ENCODE data around the gene PRSS38. TPM values are rescaled to one million over a fixed set of nuclear protein-coding genes. Genes with fewer than 3 reads are reported as not detected.

The PRSS38 gene
- total and polyA plus RNA-seq, 2 donors, result not detected

DNA sequence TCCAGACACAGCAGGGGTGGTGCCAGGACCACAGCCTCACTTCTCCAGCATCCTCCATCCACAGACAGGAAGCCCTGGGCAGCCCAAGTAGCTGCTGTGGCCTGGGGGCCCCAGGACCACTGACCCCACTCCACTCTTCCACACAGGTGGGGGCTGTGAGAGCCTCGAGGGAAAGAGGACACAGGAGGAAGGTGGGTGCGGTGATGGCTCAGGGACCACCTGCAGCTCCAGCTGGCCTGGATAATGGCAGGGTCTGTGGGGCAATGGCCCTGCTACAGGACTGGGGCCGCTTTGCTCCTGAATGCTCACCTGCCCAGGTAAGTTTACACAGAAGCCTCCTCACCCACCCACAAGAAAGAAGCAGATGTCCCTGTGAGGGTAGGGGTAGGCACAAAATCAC lies 18.3 kb upstream of the PRSS38 start:
- H3K27me3 ChIP-seq (ENCODE audit: control insufficient read depth in 2 of 2, insufficient read depth in 1 of 2, low read length in 1 of 2), result peaks cover 0 to 27% of the 10 kb centered on the region in 2 donors
- H3K4me3 ChIP-seq (ENCODE audit: low read length in 2 of 2), result no peak overlapping the region
- WGBS, result 90% methylated on average over 3 of the region's 3 CpGs
- H3K36me3 ChIP-seq (ENCODE audit: control insufficient read depth in 2 of 2, insufficient read depth in 2 of 2, low read length in 1 of 2), result no peaks in the 10 kb centered on the region
- no peaks in the 10 kb centered on the region for H3K9me3 ChIP-seq (ENCODE audit: control insufficient read depth in 2 of 2, insufficient read depth in 1 of 2, low read length in 1 of 2)
- no peaks in the 10 kb centered on the region for H3K4me1 ChIP-seq (ENCODE audit: control insufficient read depth in 2 of 2, insufficient read depth in 2 of 2, low read length in 2 of 2)
- no peak overlapping the region for H3K27ac ChIP-seq (ENCODE audit: low read depth in 1 of 2, low read length in 1 of 2)
- DNase-seq (ENCODE audit: low read depth in 6 of 9, low spot score in 9 of 9), result no peak

DNA sequence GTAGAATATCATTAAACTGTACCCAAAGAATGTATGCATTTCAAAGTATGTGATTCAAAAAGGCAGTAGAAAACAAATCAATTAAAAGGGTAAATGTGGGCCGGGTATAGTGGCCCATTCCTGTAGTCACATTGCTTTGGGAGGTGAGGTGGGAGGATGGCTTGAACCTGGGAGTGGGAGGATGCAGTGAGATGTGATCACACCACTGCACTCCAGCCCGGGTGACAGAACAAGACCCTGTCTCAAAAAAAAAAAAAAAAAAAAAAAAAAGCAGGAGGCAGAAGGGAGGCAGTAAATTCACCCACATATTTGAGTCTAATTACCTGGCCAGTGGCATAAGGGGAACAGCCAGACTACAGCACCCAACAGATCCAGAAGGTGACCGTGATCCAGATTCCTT lies 17.9 kb upstream of the PRSS38 start:
- Histone ChIP-seq H3K4me1 (ENCODE audit: control insufficient read depth in 2 of 2, insufficient read depth in 2 of 2, low read length in 2 of 2) (no peaks in the 10 kb centered on the region), H3K36me3 (ENCODE audit: control insufficient read depth in 2 of 2, insufficient read depth in 2 of 2, low read length in 1 of 2) (no peaks in the 10 kb centered on the region), H3K27ac (ENCODE audit: low read depth in 1 of 2, low read length in 1 of 2) (no peak overlapping the region), H3K4me3 (ENCODE audit: low read length in 2 of 2) (no peak overlapping the region), H3K27me3 (ENCODE audit: control insufficient read depth in 2 of 2, insufficient read depth in 1 of 2, low read length in 1 of 2) (peaks cover 0 to 26% of the 10 kb centered on the region in 2 donors), H3K9me3 (ENCODE audit: control insufficient read depth in 2 of 2, insufficient read depth in 1 of 2, low read length in 1 of 2) (no peaks in the 10 kb centered on the region)
- 93% methylated on average over 3 of the region's 3 CpGs for WGBS
- no peak for DNase-seq (ENCODE audit: low read depth in 6 of 9, low spot score in 9 of 9)

DNA sequence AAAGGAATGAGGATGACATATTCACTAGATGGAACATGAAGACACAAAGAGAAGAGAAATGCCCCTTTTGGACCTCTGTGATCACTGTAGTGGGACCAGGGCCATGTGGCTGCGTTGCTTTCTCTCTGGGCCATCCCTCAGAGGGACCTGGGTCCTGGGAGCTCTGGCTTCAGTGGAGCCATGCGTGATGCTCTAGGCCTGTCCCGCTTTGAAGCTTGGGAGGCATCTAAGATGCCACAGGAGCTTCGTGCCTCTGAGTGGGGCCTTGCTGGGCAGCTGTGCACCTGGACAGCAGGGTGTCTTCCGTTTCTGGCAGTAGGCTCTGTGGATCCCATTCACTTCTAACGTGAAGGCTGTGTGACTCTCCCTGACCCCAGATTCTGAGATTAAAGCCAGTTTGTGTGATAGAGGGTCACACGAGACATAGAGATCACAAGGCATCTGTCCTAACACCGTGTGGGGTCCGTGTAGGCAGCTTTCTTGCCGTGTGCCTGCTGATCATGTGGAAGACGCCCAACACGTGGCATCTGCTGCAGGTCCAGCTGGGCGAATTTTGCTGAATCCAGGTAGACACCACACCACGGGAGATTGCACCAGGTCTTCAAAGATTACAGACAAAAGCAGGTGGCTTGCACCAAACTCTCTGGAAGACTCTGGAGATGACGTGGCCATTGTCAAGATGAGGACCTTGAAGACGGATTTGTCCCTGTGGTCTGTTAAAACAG lies 17.2 kb upstream of the PRSS38 start:
- no peak for DNase-seq (ENCODE audit: low read depth in 6 of 9, low spot score in 9 of 9)
- Histone ChIP-seq H3K4me3 (ENCODE audit: low read length in 2 of 2) (no peak overlapping the region), H3K4me1 (ENCODE audit: control insufficient read depth in 2 of 2, insufficient read depth in 2 of 2, low read length in 2 of 2) (no peaks in the 10 kb centered on the region), H3K27ac (ENCODE audit: low read depth in 1 of 2, low read length in 1 of 2) (no peak overlapping the region), H3K27me3 (ENCODE audit: control insufficient read depth in 2 of 2, insufficient read depth in 1 of 2, low read length in 1 of 2) (peaks cover 0 to 26% of the 10 kb centered on the region in 2 donors), H3K9me3 (ENCODE audit: control insufficient read depth in 2 of 2, insufficient read depth in 1 of 2, low read length in 1 of 2) (no peaks in the 10 kb centered on the region), H3K36me3 (ENCODE audit: control insufficient read depth in 2 of 2, insufficient read depth in 2 of 2, low read length in 1 of 2) (no peaks in the 10 kb centered on the region)
- WGBS, result 92% methylated on average over 16 of the region's 16 CpGs

DNA sequence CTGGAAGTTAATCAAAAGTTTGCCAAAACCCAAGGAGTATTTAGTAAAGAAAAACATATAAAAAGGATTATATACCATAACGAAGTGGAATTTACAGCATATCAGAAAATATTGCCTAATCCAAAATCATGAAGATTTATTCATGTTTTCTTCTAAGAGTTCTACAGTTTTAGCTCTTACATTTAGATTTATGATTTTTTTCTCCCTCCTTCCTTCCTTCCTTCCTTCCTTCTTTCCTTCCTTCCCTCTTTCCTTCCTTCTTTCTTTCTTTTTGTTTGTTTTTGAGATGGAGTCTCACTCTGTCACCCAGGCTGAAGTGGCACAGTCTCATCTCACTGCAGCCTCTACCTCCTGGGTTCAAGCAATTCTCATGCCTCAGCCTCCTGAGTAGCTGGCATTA lies 15.7 kb upstream of the PRSS38 start:
- 90% methylated on average over 1 of the region's 1 CpG for WGBS
- no peaks in the 10 kb centered on the region for H3K36me3 ChIP-seq (ENCODE audit: control insufficient read depth in 2 of 2, insufficient read depth in 2 of 2, low read length in 1 of 2)
- no peak overlapping the region for H3K27ac ChIP-seq (ENCODE audit: low read depth in 1 of 2, low read length in 1 of 2)
- no peak for DNase-seq (ENCODE audit: low read depth in 6 of 9, low spot score in 9 of 9)
- H3K4me1 ChIP-seq (ENCODE audit: control insufficient read depth in 2 of 2, insufficient read depth in 2 of 2, low read length in 2 of 2), result no peaks in the 10 kb centered on the region
- H3K4me3 ChIP-seq (ENCODE audit: low read length in 2 of 2), result no peak overlapping the region
- no peaks in the 10 kb centered on the region for H3K9me3 ChIP-seq (ENCODE audit: control insufficient read depth in 2 of 2, insufficient read depth in 1 of 2, low read length in 1 of 2)
- peaks cover 0 to 19% of the 10 kb centered on the region in 2 donors for H3K27me3 ChIP-seq (ENCODE audit: control insufficient read depth in 2 of 2, insufficient read depth in 1 of 2, low read length in 1 of 2)

DNA sequence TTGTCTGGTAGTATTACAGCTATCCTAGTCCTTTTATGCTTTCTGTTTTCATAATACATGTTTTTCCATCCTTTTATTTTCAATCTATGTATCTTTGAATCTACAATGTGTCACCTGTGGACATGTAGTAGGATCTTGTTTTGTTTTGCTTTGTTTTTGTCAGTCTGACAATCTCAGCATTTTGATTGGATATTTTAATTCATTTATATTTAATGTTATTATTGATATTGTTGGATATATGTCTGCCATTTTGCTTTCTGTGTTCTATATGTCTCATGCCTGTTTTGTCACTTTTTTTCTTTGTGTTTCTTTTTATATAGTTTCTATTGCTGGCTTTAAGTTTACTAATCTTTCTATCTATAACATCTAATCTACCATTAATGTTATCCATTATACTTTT lies 11.5 kb upstream of the PRSS38 start:
- H3K27ac ChIP-seq (ENCODE audit: low read depth in 1 of 2, low read length in 1 of 2), result no peak overlapping the region
- H3K4me1 ChIP-seq (ENCODE audit: control insufficient read depth in 2 of 2, insufficient read depth in 2 of 2, low read length in 2 of 2), result no peaks in the 10 kb centered on the region
- H3K4me3 ChIP-seq (ENCODE audit: low read length in 2 of 2), result no peak overlapping the region
- no peaks in the 10 kb centered on the region for H3K36me3 ChIP-seq (ENCODE audit: control insufficient read depth in 2 of 2, insufficient read depth in 2 of 2, low read length in 1 of 2)
- peaks cover 0 to 2% of the 10 kb centered on the region in 2 donors for H3K27me3 ChIP-seq (ENCODE audit: control insufficient read depth in 2 of 2, insufficient read depth in 1 of 2, low read length in 1 of 2)
- no peaks in the 10 kb centered on the region for H3K9me3 ChIP-seq (ENCODE audit: control insufficient read depth in 2 of 2, insufficient read depth in 1 of 2, low read length in 1 of 2)
- DNase-seq (ENCODE audit: low read depth in 6 of 9, low spot score in 9 of 9), result no peak

DNA sequence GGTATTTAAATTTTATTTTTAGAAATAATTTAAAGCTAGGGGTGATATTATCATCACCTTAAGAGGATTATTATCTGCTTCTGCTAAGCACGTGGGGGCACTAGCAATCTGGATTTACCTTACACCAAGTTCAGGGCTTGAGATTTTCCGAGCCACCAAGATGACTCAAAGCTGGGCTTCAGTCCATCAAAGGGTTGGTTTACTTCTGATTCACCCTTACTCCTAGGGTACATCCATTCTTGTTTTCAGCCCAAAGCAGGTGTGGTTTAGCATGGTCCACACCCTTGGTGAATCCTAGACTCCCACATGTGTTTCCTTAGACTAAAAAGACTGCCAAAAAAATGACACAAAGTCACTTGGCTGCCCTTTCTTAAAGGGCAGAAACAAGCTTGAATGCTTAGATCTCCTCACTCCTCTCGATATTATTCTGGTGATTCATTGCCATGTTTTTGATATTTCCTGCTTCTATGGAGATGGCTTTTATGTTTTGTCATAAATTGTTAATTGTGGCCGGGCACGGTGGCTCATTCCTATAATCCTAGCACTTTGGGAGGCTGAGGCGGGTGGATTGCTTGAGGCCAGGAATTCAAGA lies 9.8 kb upstream of the PRSS38 start:
- DNase-seq (ENCODE audit: low read depth in 6 of 9, low spot score in 9 of 9), result no peak
- Histone ChIP-seq H3K36me3 (ENCODE audit: control insufficient read depth in 2 of 2, insufficient read depth in 2 of 2, low read length in 1 of 2) (no peaks in the 10 kb centered on the region), H3K4me1 (ENCODE audit: control insufficient read depth in 2 of 2, insufficient read depth in 2 of 2, low read length in 2 of 2) (no peaks in the 10 kb centered on the region), H3K27ac (ENCODE audit: low read depth in 1 of 2, low read length in 1 of 2) (no peak overlapping the region), H3K4me3 (ENCODE audit: low read length in 2 of 2) (no peak overlapping the region), H3K27me3 (ENCODE audit: control insufficient read depth in 2 of 2, insufficient read depth in 1 of 2, low read length in 1 of 2) (peaks cover 0 to 2% of the 10 kb centered on the region in 2 donors), H3K9me3 (ENCODE audit: control insufficient read depth in 2 of 2, insufficient read depth in 1 of 2, low read length in 1 of 2) (no peaks in the 10 kb centered on the region)
- whole genome bisulfite sequencing, result 88% methylated on average over 6 of the region's 6 CpGs

DNA sequence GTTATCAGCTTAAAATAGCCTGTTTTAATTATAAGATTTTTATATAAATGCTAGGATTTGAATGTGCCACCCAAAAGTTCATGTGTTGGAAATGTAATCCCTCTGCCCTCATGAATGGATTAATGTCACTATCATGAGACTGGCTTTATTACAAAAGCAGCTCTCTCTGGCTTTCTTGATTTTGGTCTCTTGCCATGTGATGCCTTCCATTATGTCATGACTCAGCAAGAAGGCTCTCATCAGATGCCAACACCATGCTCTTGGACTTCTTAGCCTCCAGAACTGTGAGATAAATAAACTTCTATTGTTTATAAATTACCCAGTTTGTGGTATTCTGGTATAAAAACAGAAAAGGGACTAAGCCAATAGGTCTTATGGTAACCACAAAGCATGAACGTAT lies 6.9 kb upstream of the PRSS38 start:
- H3K36me3 ChIP-seq (ENCODE audit: control insufficient read depth in 2 of 2, insufficient read depth in 2 of 2, low read length in 1 of 2), result no peaks in the 10 kb centered on the region
- no peak overlapping the region for H3K27ac ChIP-seq (ENCODE audit: low read depth in 1 of 2, low read length in 1 of 2)
- no peaks in the 10 kb centered on the region for H3K27me3 ChIP-seq (ENCODE audit: control insufficient read depth in 2 of 2, insufficient read depth in 1 of 2, low read length in 1 of 2)
- WGBS, result 14% methylated on average over 1 of the region's 1 CpG
- H3K9me3 ChIP-seq (ENCODE audit: control insufficient read depth in 2 of 2, insufficient read depth in 1 of 2, low read length in 1 of 2), result peaks cover 0 to 2% of the 10 kb centered on the region in 2 donors
- no peak overlapping the region for H3K4me3 ChIP-seq (ENCODE audit: low read length in 2 of 2)
- no peaks in the 10 kb centered on the region for H3K4me1 ChIP-seq (ENCODE audit: control insufficient read depth in 2 of 2, insufficient read depth in 2 of 2, low read length in 2 of 2)
- DNase-seq (ENCODE audit: low read depth in 6 of 9, low spot score in 9 of 9), result no peak

DNA sequence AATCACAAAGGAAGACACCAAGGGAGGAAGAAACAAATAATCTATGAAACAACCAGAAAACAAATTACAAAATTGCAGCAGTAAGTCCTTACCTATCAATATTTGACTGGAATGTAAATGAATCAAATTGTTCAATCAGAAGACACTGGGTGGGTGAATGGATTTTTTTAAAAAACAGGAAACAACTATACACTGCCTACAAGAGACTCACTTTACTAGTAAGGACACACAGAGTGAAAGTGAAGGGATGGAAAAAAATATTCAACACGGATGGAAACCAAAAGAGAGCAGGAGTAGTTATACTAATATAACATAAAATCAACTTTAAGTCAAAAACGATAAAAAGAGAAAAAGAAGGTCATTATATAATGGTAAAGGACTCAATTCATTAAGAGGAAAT lies 6.4 kb upstream of the PRSS38 start:
- peaks cover 0 to 7% of the 10 kb centered on the region in 2 donors for H3K9me3 ChIP-seq (ENCODE audit: control insufficient read depth in 2 of 2, insufficient read depth in 1 of 2, low read length in 1 of 2)
- no peaks in the 10 kb centered on the region for H3K4me1 ChIP-seq (ENCODE audit: control insufficient read depth in 2 of 2, insufficient read depth in 2 of 2, low read length in 2 of 2)
- no peak overlapping the region for H3K27ac ChIP-seq (ENCODE audit: low read depth in 1 of 2, low read length in 1 of 2)
- H3K4me3 ChIP-seq (ENCODE audit: low read length in 2 of 2), result no peak overlapping the region
- H3K36me3 ChIP-seq (ENCODE audit: control insufficient read depth in 2 of 2, insufficient read depth in 2 of 2, low read length in 1 of 2), result no peaks in the 10 kb centered on the region
- 96% methylated on average over 2 of the region's 2 CpGs for WGBS
- no peak for DNase-seq (ENCODE audit: low read depth in 6 of 9, low spot score in 9 of 9)
- no peaks in the 10 kb centered on the region for H3K27me3 ChIP-seq (ENCODE audit: control insufficient read depth in 2 of 2, insufficient read depth in 1 of 2, low read length in 1 of 2)

DNA sequence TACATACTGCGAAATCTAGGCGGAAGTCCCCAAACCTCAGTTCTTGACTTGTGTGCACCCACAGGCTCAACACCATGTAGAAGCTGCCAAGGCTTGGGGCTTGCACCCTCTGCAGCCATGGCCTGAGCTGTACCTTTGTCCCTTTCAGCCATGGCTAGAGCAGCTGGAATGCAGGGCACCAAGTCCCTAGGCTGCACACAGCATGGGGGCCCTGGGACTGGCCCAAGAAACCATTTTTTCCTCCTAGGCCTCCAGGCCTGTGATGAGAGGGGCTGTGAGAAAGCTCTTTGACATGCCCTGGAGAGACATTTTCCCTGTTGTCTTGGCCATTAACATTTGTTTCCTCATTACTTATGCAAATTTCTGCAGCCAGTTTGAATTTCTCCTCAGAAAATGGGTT lies 1.5 kb upstream of the PRSS38 start:
- 99% methylated on average over 2 of the region's 2 CpGs for WGBS
- DNase-seq (ENCODE audit: low read depth in 6 of 9, low spot score in 9 of 9), result no peak
- Histone ChIP-seq H3K27me3 (ENCODE audit: control insufficient read depth in 2 of 2, insufficient read depth in 1 of 2, low read length in 1 of 2) (no peaks in the 10 kb centered on the region), H3K4me1 (ENCODE audit: control insufficient read depth in 2 of 2, insufficient read depth in 2 of 2, low read length in 2 of 2) (no peaks in the 10 kb centered on the region), H3K36me3 (ENCODE audit: control insufficient read depth in 2 of 2, insufficient read depth in 2 of 2, low read length in 1 of 2) (no peaks in the 10 kb centered on the region), H3K27ac (ENCODE audit: low read depth in 1 of 2, low read length in 1 of 2) (no peak overlapping the region), H3K9me3 (ENCODE audit: control insufficient read depth in 2 of 2, insufficient read depth in 1 of 2, low read length in 1 of 2) (peaks cover 4 to 34% of the 10 kb centered on the region in 2 donors), H3K4me3 (ENCODE audit: low read length in 2 of 2) (no peak overlapping the region)

Measured in thymus (tissue), 11 donors.